CD4-positive, alpha-beta T cell treated with Interleukin-17A for 1 hour (primary cell): ENCODE data around the gene SIGMAR1.
"Not testable (repeated sequence)": the region's sequence is repeated elsewhere in the genome, so short reads cannot be mapped to it uniquely, and the experiment has no call there.

Source experiments
- DNase-seq: peaks from one replicate; pipeline ENCODE4 v3.0.0-alpha.2; 2020

The SIGMAR1 gene

DNA sequence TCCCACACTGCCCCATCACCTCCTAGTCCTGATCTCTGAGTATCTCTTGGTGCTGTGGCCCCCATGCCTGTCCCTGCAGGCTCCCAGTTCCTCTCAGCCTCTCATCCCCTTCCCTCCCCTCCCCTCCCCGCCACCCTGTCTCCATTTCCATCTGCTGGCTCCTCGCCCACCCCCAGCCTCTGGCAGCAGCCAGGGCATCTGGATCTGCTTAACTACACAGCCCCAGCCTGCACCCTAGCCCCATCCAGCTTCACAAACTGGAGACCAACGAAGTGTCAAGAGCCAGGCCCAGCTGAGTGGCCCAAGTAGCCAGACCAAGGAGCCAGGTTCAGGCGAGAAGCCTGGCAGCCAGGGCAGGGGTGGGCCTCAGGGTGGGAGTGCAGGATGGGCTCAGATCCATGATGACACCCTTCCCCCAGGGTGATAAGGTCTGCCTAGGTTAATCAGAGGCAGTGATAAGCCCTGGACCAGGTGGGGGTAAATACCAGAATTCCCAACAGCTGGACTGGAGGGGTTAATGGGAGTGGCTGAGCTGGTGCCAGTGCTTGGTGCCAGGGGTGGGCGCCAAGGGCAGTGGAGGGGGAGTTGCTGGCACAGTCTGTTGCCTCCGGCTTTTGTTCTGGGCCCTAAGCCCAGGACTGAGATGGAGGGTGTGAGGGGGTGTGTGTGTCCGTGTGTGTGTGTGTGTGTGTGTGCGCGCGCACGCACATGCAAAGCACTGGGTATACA is 16.9 kb upstream of the SIGMAR1 start:
- no peak for DNase-seq

DNA sequence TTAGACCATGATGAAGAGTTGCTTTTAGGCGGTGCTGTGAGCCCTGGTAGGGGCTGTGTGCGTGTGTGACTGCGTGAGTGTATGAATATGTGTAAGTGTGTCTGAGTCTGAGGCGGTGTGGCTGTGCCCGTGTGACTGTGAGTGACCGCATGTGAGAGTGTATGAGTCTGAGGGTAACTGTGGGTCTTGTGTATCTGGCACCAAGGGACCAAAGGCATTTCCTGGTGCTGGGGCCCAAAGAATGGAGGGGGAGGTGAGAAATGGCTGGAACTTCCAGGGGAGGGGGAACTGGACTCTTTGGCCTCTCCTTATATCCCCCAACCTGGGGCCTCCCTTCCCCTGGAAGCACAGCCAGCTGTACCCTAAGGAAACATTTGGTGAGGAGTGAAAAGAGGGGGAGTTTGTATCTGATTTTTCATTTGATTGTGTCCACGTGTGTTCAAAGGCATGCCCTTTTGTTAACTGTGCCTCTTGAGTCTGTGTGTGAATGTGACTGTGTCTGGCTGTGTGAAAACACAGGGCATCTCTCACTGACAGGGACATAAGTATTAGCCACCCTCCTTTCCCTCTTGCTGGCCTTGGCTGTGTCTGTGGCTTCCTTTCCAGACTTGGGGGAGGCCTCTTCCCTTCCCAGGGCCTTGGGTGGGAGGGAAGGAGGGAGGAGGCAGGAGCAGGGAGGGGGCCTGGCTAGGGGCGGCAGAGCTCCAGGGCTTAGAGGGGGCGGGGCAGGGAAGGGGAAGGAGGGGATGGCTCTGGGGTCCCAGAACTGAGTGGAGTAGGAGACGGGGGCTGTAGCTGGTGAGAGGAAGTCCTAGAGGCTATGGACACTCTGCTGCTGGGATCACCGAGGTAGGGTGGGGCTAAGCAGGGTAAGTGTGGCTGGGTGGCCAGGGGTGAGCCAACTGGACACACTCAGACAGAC is 15.8 kb upstream of the SIGMAR1 start:
- no peak for DNase-seq

DNA sequence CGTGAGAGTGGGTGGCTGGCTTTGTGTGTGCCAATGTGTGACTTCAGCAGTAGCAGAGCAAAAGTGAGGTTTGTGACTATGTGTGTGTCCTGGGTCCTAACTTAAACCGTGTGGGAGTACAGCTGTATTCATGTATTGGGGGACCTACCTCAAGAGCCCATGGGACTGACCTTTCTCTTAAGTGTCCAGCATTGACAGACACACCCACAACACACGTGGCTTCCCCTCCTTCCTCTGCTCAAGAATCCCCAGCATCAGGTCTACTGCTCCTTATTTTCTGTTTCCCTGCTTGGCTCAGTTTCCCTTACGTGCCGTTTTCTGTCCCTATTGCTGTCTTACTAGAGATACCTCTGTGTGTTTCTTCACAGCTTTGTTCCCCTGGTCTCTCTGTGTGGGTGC is 15.0 kb upstream of the SIGMAR1 start:
- DNase-seq = no peak

DNA sequence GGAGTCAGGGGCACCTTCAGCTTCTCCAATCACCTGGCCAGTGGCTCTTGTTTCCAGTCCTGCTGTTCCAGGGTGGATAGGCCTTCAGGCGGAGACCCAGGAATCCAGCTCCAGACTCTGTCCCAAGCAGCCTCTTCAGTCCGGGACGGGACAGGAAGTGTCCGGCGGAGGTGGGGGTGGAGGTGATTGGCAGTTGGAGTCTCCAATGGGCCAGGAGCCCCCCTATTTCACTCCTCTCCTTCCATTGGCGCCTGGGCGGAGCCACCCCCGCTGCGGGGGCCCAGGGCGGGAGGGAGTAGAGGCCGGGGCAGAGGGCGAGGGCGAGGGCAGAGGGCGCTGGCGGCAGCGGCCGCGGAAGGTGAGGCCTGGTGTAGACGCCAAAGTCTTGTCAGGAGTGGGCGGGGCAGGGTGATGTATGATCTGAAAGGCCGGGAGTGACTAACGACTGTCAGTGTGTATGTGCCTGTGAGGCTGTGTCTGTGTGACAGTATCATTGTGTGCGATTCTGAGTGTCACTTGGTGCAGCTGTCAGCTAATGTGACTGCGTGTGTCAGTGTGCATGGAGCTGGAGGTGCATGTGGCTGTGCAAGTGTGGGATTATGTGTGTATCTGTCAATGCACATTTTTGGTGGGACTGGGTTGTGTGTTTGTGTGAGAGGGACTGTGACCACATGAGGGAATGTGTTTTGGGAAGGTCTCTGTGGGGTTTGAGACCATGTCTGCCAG is 14.5 kb upstream of the SIGMAR1 start, which contains the start of gene IL11RA:
IL11RA (plus strand) TSS at position 310 of the 726 bp plus-strand sequence. CDS start 3,033 bp downstream, outside the sequence.
- DNase-seq = peak; percentile 40

DNA sequence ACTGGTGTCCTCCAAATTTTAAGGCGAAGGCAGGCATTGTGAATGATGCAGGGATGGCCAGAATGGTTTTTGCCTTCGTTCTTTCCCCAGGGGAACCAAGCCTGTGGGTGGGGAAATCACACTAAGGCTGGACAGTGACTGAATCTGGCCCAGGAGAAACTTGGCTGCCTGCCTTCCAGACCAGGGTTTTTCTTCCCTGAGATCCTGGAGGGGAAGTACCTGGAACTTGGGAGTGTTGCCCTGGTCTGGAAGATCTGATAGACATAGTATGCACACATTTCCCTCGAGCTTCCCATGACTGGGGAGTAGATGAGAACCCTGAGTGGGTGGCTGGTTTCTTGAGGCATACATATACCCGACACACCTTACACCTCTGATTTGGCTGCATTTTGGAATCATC is 13.7 kb upstream of the SIGMAR1 start:
- DNase-seq = no peak

DNA sequence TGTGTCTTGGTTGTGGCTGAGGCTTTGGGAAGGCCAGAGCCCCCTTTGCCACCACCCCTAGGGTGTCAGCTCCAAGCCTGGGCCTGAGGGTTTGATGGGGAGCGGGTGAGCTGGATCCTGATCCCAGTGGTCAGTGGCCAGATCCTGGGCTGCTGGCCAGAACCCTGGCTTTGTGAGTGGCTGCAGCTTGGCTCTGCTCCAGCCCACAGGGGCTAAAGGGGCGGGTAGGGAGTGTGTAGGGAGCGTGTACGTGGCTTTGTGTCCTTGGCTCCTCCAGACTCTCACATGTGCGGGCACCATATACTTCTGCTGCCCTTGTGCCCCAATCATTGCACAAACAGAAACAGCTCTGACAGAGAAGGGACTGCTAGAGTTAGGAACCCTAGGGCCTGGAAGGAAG is 13.2 kb upstream of the SIGMAR1 start:
- no peak for DNase-seq

DNA sequence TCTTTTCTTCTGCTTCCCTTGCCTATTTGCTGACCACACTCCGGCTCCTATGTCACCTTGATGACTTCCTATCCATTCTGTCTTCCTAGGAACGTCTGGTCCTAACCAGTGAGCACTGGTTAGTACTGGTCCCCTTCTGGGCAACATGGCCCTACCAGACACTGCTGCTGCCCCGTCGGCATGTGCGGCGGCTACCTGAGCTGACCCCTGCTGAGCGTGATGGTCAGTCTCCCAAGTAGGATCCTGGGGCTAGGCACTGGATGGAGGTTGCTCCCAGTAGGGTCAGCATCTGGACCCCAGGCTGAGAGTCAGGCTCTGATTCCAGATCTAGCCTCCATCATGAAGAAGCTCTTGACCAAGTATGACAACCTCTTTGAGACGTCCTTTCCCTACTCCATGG is 11.1 kb upstream of the SIGMAR1 start:
- no peak for DNase-seq

DNA sequence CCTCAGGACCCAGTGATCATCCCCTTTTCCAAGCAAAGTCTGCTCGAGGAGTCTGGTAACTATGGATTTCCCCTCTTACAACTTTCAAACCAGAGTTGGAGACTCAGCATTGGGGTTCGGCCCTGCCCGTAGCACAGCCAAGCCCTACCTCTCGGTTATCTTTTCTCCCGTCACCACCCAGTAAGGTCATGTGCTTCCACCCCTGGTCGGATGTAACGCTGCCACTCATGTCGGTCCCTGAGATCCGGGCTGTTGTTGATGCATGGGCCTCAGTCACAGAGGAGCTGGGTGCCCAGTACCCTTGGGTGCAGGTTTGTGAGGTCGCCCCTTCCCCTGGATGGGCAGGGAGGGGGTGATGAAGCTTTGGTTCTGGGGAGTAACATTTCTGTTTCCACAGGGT is 10.1 kb upstream of the SIGMAR1 start:
- DNase-seq = peak; percentile 24

DNA sequence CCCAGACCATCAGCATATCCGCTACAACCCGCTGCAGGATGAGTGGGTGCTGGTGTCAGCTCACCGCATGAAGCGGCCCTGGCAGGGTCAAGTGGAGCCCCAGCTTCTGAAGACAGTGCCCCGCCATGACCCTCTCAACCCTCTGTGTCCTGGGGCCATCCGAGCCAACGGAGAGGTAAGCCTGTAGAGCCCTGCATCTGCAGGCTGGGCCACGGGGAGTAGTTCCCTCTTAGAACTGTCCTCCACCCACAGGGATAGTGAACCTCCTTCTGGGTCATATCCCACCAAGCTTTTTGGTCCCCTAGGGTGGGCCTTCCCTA is 9.5 kb upstream of the SIGMAR1 start:
- no peak for DNase-seq

DNA sequence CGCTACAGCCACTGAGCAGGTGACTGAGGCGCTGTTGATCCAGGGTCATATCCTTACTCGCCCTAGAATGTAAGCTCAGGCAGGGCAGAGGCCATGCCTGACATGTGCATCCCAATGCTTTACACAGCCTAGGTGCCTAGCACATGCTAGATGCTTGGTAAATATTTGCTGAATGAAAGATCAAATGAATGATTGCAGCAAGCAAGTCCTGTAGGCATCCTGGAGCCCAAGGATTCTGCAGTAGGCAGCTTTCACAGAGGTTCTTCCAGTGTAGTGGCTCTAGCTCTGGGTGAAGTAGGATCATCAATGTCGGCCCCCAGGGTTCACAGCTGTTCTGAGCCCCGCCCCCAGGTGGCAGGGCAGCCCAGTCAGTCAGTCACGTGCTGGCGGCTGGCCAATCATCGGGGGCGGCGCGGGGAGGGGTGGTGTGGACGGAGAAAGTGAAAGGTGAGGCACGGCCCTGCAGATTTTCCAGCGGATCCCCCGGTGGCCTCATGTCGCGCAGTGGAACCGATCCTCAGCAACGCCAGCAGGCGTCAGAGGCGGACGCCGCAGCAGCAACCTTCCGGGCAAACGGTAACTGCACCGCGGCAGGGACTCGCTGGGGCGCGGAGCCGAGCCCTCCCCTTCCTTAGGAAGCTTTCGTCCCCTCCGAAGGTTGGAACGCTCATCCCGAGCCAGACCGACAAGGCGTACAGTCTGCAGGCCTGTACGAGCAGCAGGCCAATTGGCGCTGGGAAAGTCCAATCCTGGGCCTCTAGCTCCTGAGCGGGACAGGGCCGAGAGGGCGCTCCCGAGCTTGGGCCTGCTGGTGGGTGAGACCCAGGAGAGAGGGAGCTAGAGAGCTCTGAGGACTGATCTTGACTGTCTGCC is 8.9 kb upstream of the SIGMAR1 start, which contains the start of gene GALT:
GALT (plus strand) TSS at position 465 of the 873 bp plus-strand sequence; CDS start at position 495, 30 bp downstream.
- peak; percentile 97 for DNase-seq

DNA sequence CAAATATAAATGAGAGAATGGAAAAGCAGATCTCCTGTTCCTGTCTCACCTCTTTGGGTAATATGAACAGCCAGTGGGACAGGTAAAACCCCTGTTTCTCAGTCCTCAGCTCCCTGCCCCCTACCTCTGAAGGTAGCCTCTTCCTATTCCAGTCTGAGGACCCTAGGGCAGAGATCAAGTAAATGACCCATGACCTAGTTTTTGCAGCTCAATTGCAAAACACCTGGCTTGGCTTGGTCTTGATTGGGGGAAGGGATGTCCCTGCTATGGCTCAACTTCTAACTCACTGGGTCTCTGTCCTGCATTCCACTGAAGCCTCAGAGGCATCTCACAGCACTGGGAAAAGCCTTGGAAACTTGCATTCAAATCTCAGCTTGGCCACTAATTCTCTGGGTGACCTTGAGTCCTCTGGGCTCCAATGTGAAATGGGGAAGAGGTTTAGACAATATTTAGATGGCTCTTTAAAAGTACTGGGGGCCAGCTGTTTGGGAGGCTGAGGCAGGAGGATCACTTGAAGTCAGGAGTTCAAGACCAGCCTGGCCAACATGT is 7.3 kb upstream of the SIGMAR1 start:
- no peak for DNase-seq

DNA sequence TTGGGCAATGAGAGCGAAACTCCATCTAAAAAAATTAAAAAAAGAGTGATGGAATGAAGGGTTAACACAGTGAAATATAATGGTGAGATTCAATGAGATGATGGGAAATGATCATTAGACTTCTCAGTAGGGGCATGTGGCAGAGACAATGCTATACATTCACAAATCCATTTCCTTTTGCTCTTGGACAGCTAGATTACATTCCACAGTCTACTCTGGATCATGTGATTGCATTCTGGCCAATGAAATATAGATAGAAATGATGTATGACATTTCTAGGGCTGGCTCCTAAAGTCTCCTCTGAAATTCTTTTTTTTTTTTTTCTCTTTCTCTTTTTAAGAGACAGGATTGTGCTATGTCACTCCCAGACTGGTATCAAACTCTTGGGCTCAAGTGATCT is 5.1 kb upstream of the SIGMAR1 start:
- DNase-seq = no peak

DNA sequence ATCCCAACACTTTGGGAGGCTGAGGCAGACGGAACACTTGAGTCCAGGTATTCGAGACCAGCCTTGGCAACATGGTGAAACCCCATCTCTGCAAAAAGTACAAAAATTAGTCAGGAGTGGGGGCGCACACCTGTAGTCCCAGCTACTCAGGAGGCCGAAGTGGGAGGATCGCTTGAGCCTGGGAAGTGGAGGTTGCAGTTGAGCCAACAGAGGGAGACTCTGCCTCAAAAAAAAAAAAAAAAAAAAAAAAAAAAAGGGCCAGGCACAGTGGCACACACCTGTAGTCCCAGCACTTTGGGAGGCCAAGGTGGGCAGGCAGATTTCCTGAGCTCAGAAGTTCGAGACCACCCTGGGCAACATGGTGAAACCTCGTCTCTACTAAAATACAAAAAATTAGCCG is 1.7 kb upstream of the SIGMAR1 start:
- not testable (repeated sequence) for DNase-seq

DNA sequence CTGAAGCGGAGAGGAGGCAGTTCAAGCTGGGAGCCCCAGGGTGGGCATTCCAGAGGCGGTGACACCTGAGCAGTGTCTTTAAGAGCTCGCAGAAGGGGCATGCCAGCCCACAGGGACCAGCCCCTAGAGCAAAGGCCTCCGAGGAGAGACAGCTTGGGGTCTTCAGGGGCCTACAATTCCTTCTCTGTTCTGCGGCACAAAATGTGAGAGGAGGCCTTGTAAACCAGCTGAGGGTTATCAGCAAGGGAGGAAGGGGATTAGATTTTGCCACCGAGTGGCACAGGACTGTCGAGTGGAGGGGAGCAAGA is 505 bp upstream of the SIGMAR1 start:
- DNase-seq = no peak

DNA sequence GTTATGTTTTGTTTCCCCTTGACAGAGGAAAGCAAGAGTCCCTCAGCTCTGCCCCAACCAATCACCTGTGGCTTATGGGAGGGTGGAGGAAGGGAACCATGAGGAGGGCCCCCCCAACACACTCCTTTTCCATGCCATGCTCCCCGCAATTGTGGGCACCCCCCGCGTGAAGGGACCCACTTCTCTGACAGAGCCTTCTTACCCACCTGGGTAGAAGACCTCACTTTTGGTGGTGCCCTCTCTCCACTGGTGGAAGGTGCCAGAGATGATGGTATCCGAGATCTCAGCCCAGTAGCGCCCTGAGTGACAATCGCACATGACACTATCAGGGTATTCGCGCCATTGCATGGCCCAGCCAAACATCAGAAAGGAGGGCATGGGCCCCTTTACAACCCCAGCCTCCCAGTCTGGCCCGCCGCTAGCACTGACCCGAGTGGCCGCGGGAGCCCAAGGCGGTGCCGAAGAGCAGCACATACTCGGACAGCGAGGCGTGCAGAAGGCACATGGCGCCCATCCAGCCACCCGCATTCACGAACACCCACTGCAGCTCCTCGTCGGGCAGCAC is 714 bp downstream of the SIGMAR1 start:
- DNase-seq = peak; percentile 11

DNA sequence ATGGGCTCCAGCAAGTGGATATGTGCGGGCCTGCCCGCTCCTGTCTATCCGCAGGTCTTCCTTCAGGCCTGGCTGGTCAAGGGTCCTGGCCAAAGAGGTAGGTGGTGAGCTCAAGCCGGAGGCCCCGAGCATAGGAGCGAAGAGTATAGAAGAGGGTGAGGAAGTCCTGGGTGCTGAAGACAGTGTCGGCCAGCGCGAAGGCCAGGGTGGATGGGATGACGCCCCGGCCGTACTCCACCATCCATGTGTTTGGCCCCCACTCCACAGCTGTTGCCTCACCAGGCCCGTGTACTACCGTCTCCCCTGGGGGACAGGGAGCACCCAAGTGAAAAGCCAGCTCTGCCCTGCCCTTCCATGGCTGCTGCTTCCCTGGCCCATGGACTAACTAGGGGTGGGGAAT is 2.0 kb downstream of the SIGMAR1 start:
- no peak for DNase-seq

DNA sequence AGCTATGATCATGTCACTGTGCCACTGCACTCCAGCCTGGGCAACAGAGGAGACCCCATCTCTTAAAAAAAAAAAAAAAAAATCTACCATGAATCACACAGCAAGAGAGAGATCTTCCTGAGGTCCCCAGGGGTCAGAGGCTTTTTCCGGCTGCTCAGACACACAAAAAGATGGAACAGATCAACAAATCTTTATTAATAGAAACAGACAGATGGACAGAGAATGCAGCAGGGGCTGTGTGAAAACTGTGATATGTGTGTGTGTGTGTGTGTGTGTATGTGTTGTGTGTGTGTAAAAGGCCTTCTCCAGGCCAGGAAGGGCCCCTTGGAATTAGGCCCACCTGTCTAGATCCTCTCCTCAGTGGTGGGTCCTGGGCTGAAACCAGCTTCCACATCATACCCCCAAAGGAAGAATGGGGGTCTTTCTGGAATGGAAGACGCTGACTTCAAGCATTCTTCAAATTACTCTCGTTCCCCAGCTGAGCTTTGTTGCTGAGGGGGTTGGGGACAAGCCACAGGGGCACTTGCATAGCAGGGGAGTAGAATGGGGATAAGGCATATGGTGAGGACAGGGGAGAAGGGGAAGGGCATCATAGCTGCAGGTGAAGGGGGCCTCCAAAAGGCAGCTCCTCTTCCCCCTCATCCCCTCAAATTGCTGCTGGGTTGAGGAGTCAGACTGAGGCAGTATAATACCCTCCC is 2.9 kb downstream of the SIGMAR1 start:
- DNase-seq = no peak

DNA sequence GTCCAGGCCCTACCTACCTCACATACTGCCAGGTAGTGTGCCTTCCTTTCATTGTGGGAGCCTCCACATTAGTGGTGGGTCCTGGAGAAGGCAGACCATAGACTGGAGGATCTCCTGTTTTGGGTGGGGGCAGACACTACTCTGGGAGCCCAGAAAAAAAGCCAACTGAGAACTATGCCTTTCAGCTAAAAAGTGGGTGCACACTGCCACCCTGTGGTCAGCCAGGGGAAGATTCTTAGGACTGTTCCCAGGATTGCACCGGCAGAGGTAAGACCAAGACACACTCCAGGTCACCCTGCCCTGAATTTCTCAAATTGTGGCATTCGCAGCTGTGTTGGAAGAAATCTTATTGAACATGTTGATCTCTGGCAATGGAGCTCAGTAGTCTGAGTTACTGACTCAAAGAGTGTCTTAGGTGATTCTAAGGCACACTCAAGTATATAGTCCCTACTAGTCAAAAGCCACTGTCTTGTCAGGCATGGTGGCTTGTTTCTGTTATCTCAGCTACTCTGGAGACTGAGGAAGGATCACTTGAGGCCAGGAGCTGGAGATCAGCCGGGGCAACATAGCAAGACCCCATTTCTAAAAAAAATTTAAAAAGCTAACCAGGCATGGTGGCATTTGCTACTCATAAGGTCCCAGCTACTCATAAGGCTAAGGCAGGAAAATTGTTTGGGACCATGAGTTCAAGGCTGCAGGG is 3.6 kb downstream of the SIGMAR1 start:
- DNase-seq = peak; percentile 84

DNA sequence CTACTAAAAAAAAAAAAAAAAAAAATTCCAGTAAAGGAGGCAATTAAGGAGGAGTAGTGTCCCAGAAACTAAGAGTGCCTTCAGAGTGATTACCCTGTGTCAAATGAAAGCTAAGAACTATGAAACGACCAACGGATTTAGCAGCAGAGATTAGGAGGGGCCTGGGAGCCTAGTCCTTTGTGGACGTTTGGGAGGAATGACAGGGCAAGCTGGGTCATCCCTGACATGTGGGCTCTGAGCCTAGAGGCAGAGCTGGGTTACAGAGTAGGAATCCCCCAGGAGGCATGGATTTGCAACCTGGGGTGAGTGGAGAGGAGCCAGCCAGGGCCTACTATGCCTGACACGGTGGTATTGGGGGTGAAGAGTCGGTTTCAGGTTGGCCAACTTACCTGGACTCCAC is 4.4 kb downstream of the SIGMAR1 start:
- no peak for DNase-seq

DNA sequence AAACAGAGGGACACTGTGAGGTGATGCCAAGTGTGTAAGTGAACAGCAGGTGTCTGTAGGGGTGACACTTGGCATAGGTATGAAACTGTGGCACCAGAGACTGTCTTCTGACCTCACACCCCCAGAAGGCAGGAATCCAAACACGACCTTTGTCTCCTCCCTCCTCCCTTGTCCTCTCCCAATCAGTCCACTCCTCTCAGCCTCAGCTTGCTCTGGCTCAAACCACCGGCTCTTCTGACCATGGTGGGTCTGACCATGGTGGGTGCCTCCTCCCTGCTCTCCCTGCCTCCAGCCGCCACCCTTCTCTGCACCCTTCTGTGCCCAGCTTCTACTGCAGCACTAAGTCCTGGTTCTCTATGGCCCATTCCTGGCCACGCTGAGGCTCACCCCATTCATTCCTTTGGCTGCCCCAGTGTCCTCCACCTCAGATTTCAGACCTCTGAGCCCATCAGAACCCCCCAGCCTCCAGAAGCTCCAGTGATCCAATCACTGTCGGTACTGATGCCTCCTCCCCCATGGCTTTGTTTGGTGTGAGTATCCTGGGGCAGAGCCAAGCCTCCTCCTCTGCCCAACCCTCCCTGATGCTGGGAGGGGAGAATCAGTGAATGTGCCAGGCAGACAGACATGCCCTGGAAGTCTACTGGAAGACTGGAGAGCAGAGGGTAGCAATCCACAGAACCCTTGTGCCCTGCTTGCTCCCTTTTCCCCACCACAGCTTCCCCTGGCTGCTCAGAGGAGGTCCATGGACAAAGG is 7.0 kb downstream of the SIGMAR1 start:
- no peak for DNase-seq
